Spleen (tissue), 11 donors: Measurements from ENCODE around the gene STAT4. TPM values are rescaled to one million over a fixed set of nuclear protein-coding genes. Genes with fewer than 3 reads are reported as not detected.
"Not testable (repeated sequence)": the region's sequence is repeated elsewhere in the genome, so short reads cannot be mapped to it uniquely, and the experiment has no call there.

Experiments
- DNase-seq: peaks from one replicate; pipeline ENCODE4 v3.0.0-alpha.2; 2020
- H3K27ac ChIP-seq, 8 donors: fragments of 200-600 bp; sonication (generic) in 7 of 8; 1 replicate in 4 of 8; 2 replicates in 4 of 8; pipeline versions ENCODE4 v1.5.0 to v1.8.0; 2016 to 2021; ENCODE audit warnings: inconsistent platforms in 4 of 8, mild to moderate bottlenecking in 4 of 8, moderate library complexity in 1 of 8
- H3K27me3 ChIP-seq, 7 donors: fragments of 200-600 bp; sonication (generic) in 6 of 7; replicated peaks in 1 of 7; 1 replicate in 4 of 7; 2 replicates in 3 of 7; pipeline versions ENCODE4 v1.5.0 to v1.8.0; 2016 to 2021; ENCODE audit warnings: inconsistent platforms in 3 of 7, mild to moderate bottlenecking in 1 of 7
- H3K36me3 ChIP-seq, 6 donors: fragments of 200-600 bp; sonication (generic) in 5 of 6; 1 replicate in 4 of 6; 2 replicates in 2 of 6; pipeline versions ENCODE4 v1.5.0 to v1.8.0; 2016 to 2021; ENCODE audit warnings: inconsistent platforms in 2 of 6
- H3K4me1 ChIP-seq, 6 donors: fragments of 200-600 bp; sonication (generic) in 5 of 6; 1 replicate in 3 of 6; 2 replicates in 3 of 6; pipeline versions ENCODE4 v1.5.0 to v1.8.0; 2016 to 2021; ENCODE audit warnings: inconsistent platforms in 3 of 6
- H3K4me3 ChIP-seq, 8 donors: fragments of 200-600 bp; sonication (generic) in 7 of 8; 1 replicate in 4 of 8; 2 replicates in 4 of 8; pipeline versions ENCODE4 v1.5.0 to v1.8.0; 2016 to 2021; ENCODE audit warnings: inconsistent platforms in 4 of 8, mild to moderate bottlenecking in 4 of 8, moderate library complexity in 2 of 8
- H3K9me3 ChIP-seq, 8 donors: fragments of 200-600 bp; sonication (generic) in 7 of 8; 1 replicate in 4 of 8; 2 replicates in 4 of 8; pipeline versions ENCODE4 v1.5.0 to v1.8.0; 2016 to 2021; ENCODE audit warnings: inconsistent platforms in 4 of 8
- POLR2A ChIP-seq, 3 donors: fragments of 450-650 bp; IDR thresholded peaks; one replicate each; pipeline ENCODE4 v1.5.1; 2017; ENCODE audit warnings: antibody characterized with exemption in 3 of 3, mild to moderate bottlenecking in 1 of 3
- POLR2AphosphoS5 ChIP-seq, 3 donors: sonication (generic); formaldehyde crosslinking; IDR thresholded peaks; one replicate each; pipeline ENCODE4 v1.5.1; 2017; ENCODE audit warnings: antibody characterized with exemption in 3 of 3
- WGBS, 5 donors: extraction: QIAGEN DNeasy Blood & Tissue Kit in 3 of 5; methylation state at CpG; one replicate each; pipeline versions ENCODE4 v1.1.5 to v1.1.7; 2013 to 2018; 5-methylcytosine and 5-hydroxymethylcytosine counted together
- intact Hi-C: fragments of 100-400 bp; cut with DNase I; formaldehyde crosslinking; loops from one replicate; pipeline ENCODE4 v1.15.0; 2023; ENCODE audit warnings: low total_unique reads
- polyA plus RNA-seq, 3 donors: library from polyadenylated mRNA; stranded (reverse); fragments of 200-250 nt; gene quantifications; one replicate each; pipeline ENCODE4 v1.2.1, GENCODE V29; 2013
- total RNA-seq, 7 donors: library from RNA; depleted of rRNA in 3 of 7; stranded (reverse); fragments of >200 nt in 3 of 7; fragmentation: NEBNext Ultra II Directional in 4 of 7; extraction: Animal tissue kit (Norgen Biotek cat#: 25700) in 4 of 7; gene quantifications; one replicate each; pipeline versions ENCODE4 v1.1.0 to v1.2.1, GENCODE V29; 2016 to 2021
- TF ChIP-seq, protein P1 (sequence below), 11 experiments: fragments of 200-600 bp in 7 of 11; fragments of 450-650 bp in 4 of 11; sonication (generic) in 4 of 11; IDR thresholded peaks in 8 of 11; conservative IDR thresholded peaks in 3 of 11; 1 replicate in 7 of 11; 2 replicates in 4 of 11; pipeline versions ENCODE4 v1.4.0 to v1.8.0; 2016 to 2021; ENCODE audit warnings: antibody characterized with exemption in 11 of 11, inconsistent platforms in 4 of 11, mild to moderate bottlenecking in 1 of 11
- donor health status: healthy with polysubstance abuse.
- donor health status: DM: no; HTN: no; CAD: no; lungs with moderate emphysema.
- donor health status: DM: no; HTN: no; CAD: no.
- donor health status: Bipolar disorder and iron deficiency.
- donor health status: healthy.
- donor health status: DM: no; HTN: no; CAD: no.
- donor health status: DM: yes; HTN: yes; CAD: no.

The STAT4 gene
- total and polyA plus RNA-seq, 10 donors = 4.0 to 36.7 (median 25.6) TPM

DNA sequence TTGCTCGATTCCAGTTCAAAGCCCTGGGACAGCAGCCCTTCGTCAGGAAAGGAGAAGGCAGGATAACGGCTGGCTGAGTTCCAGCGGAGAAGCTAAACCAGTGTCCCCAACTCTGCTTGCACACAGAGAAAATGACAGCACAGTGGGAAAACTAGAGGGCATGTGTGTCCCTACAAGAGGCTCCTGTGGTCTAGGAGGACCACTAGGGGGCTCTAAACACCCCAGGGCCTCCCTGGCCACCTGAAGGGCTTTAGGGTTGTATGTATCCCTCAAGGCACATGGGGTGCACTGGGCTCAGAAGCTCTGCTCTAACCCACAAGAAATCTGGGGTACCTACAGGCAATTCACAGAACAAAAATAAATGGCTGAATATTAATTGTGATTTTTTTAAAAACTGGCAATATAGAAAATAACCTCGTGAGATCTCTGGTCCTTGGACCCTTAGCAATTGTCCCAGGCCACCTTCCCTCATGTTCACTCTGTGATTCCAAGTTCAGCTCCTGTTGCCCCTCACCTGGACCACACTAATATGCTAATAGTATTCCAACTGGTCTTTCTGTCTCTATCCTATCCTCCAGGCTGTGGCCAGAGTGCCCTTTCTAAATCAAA lies 154.4 kb downstream of the STAT4 start:
- TF ChIP-seq, protein P1, sequence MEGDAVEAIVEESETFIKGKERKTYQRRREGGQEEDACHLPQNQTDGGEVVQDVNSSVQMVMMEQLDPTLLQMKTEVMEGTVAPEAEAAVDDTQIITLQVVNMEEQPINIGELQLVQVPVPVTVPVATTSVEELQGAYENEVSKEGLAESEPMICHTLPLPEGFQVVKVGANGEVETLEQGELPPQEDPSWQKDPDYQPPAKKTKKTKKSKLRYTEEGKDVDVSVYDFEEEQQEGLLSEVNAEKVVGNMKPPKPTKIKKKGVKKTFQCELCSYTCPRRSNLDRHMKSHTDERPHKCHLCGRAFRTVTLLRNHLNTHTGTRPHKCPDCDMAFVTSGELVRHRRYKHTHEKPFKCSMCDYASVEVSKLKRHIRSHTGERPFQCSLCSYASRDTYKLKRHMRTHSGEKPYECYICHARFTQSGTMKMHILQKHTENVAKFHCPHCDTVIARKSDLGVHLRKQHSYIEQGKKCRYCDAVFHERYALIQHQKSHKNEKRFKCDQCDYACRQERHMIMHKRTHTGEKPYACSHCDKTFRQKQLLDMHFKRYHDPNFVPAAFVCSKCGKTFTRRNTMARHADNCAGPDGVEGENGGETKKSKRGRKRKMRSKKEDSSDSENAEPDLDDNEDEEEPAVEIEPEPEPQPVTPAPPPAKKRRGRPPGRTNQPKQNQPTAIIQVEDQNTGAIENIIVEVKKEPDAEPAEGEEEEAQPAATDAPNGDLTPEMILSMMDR (IDR thresholded peaks at IDR 0.05 in 8 of 11, conservative IDR thresholded peaks at IDR 0.05 in 3 of 11) = peak in 8 of 11 experiments; percentile 26 to 67 (median 52)
- no peak for TF ChIP-seq POLR2AphosphoS5 (IDR thresholded peaks at IDR 0.05)
- Histone ChIP-seq H3K4me3 (no peak overlapping the region), H3K4me1 (peaks cover 0 to 21% (median 2%) of the 10 kb centered on the region in 6 donors), H3K36me3 (peaks cover 13 to 100% (median 99%) of the 10 kb centered on the region in 6 donors), H3K27ac (peak overlapping the region in 5 of 8 donors; percentile 7 to 59 (median 42)), H3K27me3 (no peaks in the 10 kb centered on the region), H3K9me3 (no peaks in the 10 kb centered on the region)
- DNase-seq = no peak
- intact Hi-C loops = no loop called here
- WGBS, 5 donors = 88 to 94% (median 93%) methylated on average over 5 of the region's 5 CpGs

DNA sequence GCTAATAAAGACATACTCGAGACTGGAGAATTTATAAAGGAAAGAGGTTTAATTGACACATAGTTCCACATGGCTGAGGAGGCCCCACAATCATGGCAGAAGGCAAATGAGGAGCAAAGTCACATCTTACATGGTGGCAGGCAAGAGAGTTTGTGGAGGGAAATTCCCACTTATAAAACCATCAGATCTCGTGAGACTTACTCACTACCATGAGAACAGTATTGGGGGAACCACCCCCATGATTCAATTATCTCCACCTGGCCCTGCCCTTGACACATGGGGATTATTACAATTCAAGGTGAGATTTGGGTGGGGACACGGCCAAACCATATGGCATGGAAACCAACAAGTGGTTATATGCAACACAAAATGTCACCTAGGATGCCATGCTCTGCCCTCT lies 155.5 kb downstream of the STAT4 start:
- intact Hi-C loops, H3K9me3 ChIP-seq, DNase-seq, H3K4me3 ChIP-seq, H3K27me3 ChIP-seq: not testable (repeated sequence)
- 58 to 91% (median 89%) methylated on average over 3 of the region's 3 CpGs for WGBS, 5 donors
- Histone ChIP-seq H3K4me1 (peaks cover 0 to 21% (median 2%) of the 10 kb centered on the region in 6 donors), H3K36me3 (peaks cover 12 to 100% (median 99%) of the 10 kb centered on the region in 6 donors), H3K27ac (peak overlapping the region in 2 of 8 donors; percentile 13 to 59)

DNA sequence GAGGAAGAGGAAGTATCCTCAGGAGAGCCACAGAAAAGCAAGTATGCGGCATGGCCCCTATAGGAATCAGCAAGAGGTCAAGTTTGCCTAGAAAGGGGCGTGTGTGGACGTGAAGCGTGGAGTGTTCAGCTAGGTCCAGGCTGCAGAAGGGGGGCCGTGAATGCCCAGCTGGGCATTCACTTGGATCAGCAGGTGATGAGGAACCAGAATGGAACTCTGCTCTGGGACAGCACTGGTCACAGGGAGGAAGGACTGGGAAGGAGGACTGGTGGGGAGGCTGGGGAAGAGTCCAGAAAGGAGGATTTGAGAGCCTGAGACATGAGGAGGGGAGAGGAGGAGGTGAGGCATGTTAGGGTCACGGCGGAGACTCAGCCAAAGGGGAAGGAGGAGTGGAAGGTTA lies 156.6 kb downstream of the STAT4 start:
- Histone ChIP-seq H3K4me3 (no peak overlapping the region), H3K36me3 (peaks cover 12 to 100% (median 99%) of the 10 kb centered on the region in 6 donors), H3K4me1 (peaks cover 0 to 21% (median 2%) of the 10 kb centered on the region in 6 donors), H3K27ac (peak overlapping the region in 1 of 8 donors; percentile 12), H3K27me3 (no peaks in the 10 kb centered on the region), H3K9me3 (no peaks in the 10 kb centered on the region)
- DNase-seq = no peak
- WGBS, 5 donors = 89 to 98% (median 95%) methylated on average over 7 of the region's 7 CpGs
- intact Hi-C loops = no loop called here
- TF ChIP-seq POLR2AphosphoS5 (IDR thresholded peaks at IDR 0.05) = no peak
- TF ChIP-seq, protein P1 (IDR thresholded peaks at IDR 0.05 in 8 of 11, conservative IDR thresholded peaks at IDR 0.05 in 3 of 11) = no peak
- no peak for TF ChIP-seq POLR2A (IDR thresholded peaks at IDR 0.05)

DNA sequence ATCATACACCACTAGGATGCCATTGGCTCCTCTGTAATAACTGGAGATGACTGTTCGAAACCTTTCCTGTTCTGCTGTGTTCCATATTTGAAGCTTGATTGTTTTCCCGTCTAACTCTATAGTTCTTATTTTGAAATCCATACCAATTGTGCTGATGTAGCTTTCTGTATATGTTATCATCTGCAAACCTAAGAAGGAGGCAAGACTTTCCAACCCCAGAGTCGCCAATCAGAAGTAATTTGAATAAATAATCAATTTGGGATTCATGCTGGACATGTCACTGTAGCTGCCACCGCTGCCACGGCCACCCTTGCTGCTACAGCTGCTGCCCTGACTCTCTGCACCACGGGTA lies 157.5 kb downstream of the STAT4 start:
- no peak overlapping the region for H3K27ac ChIP-seq
- no peaks in the 10 kb centered on the region for H3K9me3 ChIP-seq
- TF ChIP-seq, protein P1 (IDR thresholded peaks at IDR 0.05 in 8 of 11, conservative IDR thresholded peaks at IDR 0.05 in 3 of 11) = no peak
- TF ChIP-seq POLR2A (IDR thresholded peaks at IDR 0.05) (no peak), POLR2AphosphoS5 (IDR thresholded peaks at IDR 0.05) (no peak)
- H3K4me1 ChIP-seq = peaks cover 0 to 25% (median 2%) of the 10 kb centered on the region in 6 donors
- H3K4me3 ChIP-seq = no peak overlapping the region
- intact Hi-C loops = no loop called here
- H3K27me3 ChIP-seq = no peaks in the 10 kb centered on the region
- WGBS, 5 donors = 94 to 97% (median 96%) methylated on average over 6 of the region's 6 CpGs
- DNase-seq = no peak
- peaks cover 12 to 100% (median 99%) of the 10 kb centered on the region in 6 donors for H3K36me3 ChIP-seq
